ENCODE data around the gene C22orf39.

The C22orf39 gene

GRCh38 chr22:19396934-19397733 lies 50.4 kb downstream of the C22orf39 start:
- no peak for FAIRE-seq

- FAIRE-seq, result no peak
Observed at GRCh38 chr22:19396561-19396933, 51.0 kb downstream of the C22orf39 start.

- FAIRE-seq, result no peak
Observed at GRCh38 chr22:19395276-19395675, 52.2 kb downstream of the C22orf39 start.

- no peak for FAIRE-seq
Observed at GRCh38 chr22:19394274-19395050, 53.0 kb downstream of the C22orf39 start.

- FAIRE-seq, result no peak
Observed at GRCh38 chr22:19393704-19394103, 53.8 kb downstream of the C22orf39 start.

Measured in islet of Langerhans (tissue), 1 donor.